Measurements from ENCODE around the gene KCNH5.

The KCNH5 gene

GRCh38 chr14:63032641-63033040 lies 12.6 kb downstream of the KCNH5 start:
- TF ChIP-seq, protein P1, sequence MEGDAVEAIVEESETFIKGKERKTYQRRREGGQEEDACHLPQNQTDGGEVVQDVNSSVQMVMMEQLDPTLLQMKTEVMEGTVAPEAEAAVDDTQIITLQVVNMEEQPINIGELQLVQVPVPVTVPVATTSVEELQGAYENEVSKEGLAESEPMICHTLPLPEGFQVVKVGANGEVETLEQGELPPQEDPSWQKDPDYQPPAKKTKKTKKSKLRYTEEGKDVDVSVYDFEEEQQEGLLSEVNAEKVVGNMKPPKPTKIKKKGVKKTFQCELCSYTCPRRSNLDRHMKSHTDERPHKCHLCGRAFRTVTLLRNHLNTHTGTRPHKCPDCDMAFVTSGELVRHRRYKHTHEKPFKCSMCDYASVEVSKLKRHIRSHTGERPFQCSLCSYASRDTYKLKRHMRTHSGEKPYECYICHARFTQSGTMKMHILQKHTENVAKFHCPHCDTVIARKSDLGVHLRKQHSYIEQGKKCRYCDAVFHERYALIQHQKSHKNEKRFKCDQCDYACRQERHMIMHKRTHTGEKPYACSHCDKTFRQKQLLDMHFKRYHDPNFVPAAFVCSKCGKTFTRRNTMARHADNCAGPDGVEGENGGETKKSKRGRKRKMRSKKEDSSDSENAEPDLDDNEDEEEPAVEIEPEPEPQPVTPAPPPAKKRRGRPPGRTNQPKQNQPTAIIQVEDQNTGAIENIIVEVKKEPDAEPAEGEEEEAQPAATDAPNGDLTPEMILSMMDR (conservative IDR thresholded peaks at IDR 0.05; ENCODE audit: low read depth, low read length): no peak
- H3K4me3 ChIP-seq (ENCODE audit: low read length): no peak overlapping the region
- no peak for DNase-seq (ENCODE audit: low read depth)

DNA sequence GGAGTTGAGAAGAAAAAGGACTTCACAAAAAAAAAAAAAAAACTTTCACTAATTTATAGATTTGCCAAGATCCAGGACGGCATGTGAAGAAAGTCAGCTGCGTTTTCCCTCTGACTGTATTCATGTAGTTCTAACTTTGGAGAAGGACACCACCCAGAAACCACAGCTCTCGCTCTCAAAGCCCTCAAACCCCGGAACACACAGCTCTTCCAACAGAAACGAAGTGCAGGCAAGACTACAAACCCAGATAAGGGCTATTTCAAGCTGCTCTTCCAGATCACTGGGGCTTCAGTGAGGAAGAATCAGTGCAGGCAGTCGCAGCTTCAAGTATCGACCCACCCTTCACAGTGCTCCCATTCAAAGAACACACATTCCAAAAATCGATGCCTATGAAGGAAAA lies 13.2 kb downstream of the KCNH5 start:
- TF ChIP-seq, protein P1 (conservative IDR thresholded peaks at IDR 0.05; ENCODE audit: low read depth, low read length): no peak
- DNase-seq (ENCODE audit: low read depth): no peak
- no peak overlapping the region for H3K4me3 ChIP-seq (ENCODE audit: low read length)

DNA sequence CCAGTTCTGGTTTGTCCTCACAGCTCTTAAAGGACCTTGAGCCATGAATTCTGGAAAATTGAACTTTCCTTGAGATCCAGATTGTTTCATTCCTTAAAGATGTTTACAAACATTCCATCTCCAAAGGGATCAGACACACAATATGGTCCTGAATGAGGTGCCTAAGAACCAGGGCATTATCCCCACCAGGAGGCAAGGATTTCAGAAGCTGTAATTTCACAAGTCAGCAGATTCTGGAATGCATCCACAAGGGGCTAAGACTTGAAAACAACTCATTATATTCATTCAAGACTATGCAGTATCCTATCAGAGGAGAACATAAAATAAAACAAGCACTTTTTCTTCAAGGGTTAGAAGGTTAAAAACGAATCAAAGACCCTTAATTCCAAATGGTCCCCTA lies 15.1 kb downstream of the KCNH5 start:
- no peak overlapping the region for H3K4me3 ChIP-seq (ENCODE audit: low read length)
- DNase-seq (ENCODE audit: low read depth): no peak
- TF ChIP-seq, protein P1 (conservative IDR thresholded peaks at IDR 0.05; ENCODE audit: low read depth, low read length): no peak

DNA sequence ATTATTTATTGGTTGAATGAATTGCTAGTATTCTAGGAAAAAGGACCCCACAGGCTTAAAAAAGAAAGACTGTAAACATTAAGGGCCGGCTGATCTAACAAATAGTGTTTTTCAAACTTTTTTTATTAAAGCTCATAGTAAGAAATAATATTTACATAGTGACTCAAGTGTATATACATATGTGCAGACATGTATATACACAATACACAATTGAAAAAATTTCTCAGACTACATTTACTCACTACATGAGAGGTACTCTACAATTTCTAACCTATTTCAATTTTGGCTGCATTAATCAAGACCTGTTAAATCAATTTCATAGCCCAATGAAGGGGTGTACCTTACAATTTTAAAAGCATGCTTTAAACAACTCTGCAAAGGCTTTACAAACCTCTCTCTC lies 17.5 kb downstream of the KCNH5 start:
- no peak for DNase-seq (ENCODE audit: low read depth)
- H3K4me3 ChIP-seq (ENCODE audit: low read length): no peak overlapping the region
- TF ChIP-seq, protein P1 (conservative IDR thresholded peaks at IDR 0.05; ENCODE audit: low read depth, low read length): no peak

DNA sequence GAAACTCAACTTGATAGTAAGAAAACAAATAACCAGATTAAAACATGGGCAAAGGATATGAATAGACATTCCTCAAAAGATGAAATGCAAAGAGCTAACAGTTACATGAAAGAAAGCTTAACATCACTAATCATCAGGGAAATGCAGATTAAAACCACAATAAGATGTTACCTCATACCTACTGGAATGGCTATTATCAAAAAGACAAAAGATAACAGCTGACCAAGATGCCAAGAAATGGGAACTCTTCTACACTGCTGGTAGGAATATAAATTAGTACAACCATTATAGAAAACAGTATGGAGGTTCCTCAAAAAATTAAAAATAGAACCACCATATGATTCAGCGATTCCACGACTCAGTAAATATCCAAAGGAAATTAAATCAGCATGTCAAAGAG lies 18.8 kb downstream of the KCNH5 start:
- TF ChIP-seq, protein P1 (conservative IDR thresholded peaks at IDR 0.05; ENCODE audit: low read depth, low read length): no peak
- no peak for DNase-seq (ENCODE audit: low read depth)

DNA sequence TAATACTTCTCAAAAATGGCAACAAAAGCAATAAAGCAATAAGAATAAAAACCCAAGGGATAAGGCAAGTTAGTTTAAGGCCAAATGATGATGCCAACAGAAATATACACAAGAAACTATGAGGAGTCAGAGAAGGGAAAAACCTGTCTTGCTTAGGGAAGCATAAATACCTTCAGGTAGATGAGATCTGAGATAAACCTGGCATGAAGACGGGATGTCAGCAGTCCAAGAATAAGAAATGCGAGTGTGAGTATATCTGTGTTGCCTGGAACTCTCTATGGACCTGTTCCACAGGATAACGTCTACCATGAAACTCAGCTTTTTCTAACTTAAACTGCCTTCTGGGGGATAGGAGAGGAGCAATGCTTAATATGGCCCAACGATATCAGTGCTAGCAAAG lies 30.6 kb downstream of the KCNH5 start:
- H3K4me3 ChIP-seq (ENCODE audit: low read length): no peak overlapping the region
- TF ChIP-seq, protein P1 (conservative IDR thresholded peaks at IDR 0.05; ENCODE audit: low read depth, low read length): no peak
- DNase-seq (ENCODE audit: low read depth): no peak

More for the DNA sequence above, 18.8 kb downstream of the KCNH5 start:
- H3K4me3 ChIP-seq (ENCODE audit: low read length): no peak overlapping the region

GRCh38 chr14:63012171-63012570 lies 33.1 kb downstream of the KCNH5 start:
- DNase-seq (ENCODE audit: low read depth): no peak
- H3K4me3 ChIP-seq (ENCODE audit: low read length): no peak overlapping the region
- TF ChIP-seq, protein P1 (conservative IDR thresholded peaks at IDR 0.05; ENCODE audit: low read depth, low read length): no peak
